PFSK-1 (cell line): ENCODE results near the gene GRK1.

ENCODE experiments used
- FOXP2 ChIP-seq: optimal IDR thresholded peaks from 2 replicates; pipeline ENCODE3; 2011; ENCODE audit warnings: borderline replicate concordance, control low read depth, inconsistent platforms; ENCODE audit not compliant: insufficient read depth; ENCODE audit errors: extremely low read length, extremely low read depth
- POLR2AphosphoS5 ChIP-seq: IDR thresholded peaks from 2 replicates; pipeline ENCODE4 v1.6.1; 2012; ENCODE audit warnings: low read depth, mild to moderate bottlenecking, control low read depth, low read length, moderate library complexity
- REST ChIP-seq, 2 experiments: IDR thresholded peaks; 2 replicates each; pipeline versions ENCODE4 v1.6.1 to v1.8.0; 2011 to 2012; ENCODE audit warnings: low read depth in 2 of 2, low read length in 2 of 2, control low read depth in 1 of 2, inconsistent platforms in 1 of 2, mild to moderate bottlenecking in 1 of 2, moderate library complexity in 1 of 2; ENCODE audit not compliant: insufficient read depth in 1 of 2
- SIN3A ChIP-seq: IDR thresholded peaks from 2 replicates; pipeline ENCODE4 v1.6.1; 2012; ENCODE audit warnings: mild to moderate bottlenecking, low read length, moderate library complexity, borderline replicate concordance; ENCODE audit not compliant: insufficient read depth
- TAF1 ChIP-seq: IDR thresholded peaks from 2 replicates; pipeline ENCODE4 v1.6.1; 2012; ENCODE audit warnings: low read length, control low read depth, borderline replicate concordance; ENCODE audit not compliant: insufficient read depth

GRCh38 chr13:113751491-113751890 is 84.5 kb downstream of the GRK1 start:
- no peak for TF ChIP-seq POLR2AphosphoS5
- no peak for TF ChIP-seq SIN3A
- no peak for TF ChIP-seq REST (IDR thresholded peaks at IDR 0.05; ENCODE audit: insufficient read depth in 1 of 2, low read depth in 2 of 2, low read length in 2 of 2)
- TF ChIP-seq FOXP2: no peak
- no peak for TF ChIP-seq TAF1
